HEK293 (cell line): ENCODE results near the gene ZIC4.

Source experiments
- CTCF ChIA-PET: fragments of 350-600 bp; formaldehyde crosslinking; extraction: SDS; loops from one replicate; lab custom pipeline; 2021; ENCODE audit warnings: antibody characterized with exemption; lab: Yijun Ruan, JAX
- POLR2A ChIA-PET: fragments of 300-600 bp; formaldehyde crosslinking; extraction: SDS; loops from one replicate; lab custom pipeline; 2020; ENCODE audit warnings: antibody characterized with exemption, inconsistent platforms; lab: Yijun Ruan, JAX
- H3K27ac ChIP-seq: fragments of 200-500 bp; sonication (Bioruptor generic); 2 replicates; pipeline ENCODE4 v1.5.1; 2014; ENCODE audit warnings: low read depth, low read length, control low read depth, inconsistent platforms; ENCODE audit errors: extremely low read depth
- H3K36me3 ChIP-seq, 2 experiments: fragments of 200-500 bp in 1 of 2; sonication (Bioruptor generic) in 1 of 2; 1 replicate in 1 of 2; 2 replicates in 1 of 2; pipeline ENCODE4 v1.5.1; 2014 to 2017; ENCODE audit warnings: inconsistent platforms in 2 of 2, low read length in 2 of 2; ENCODE audit not compliant: control insufficient read depth in 2 of 2, insufficient read depth in 1 of 2
- H3K4me1 ChIP-seq: fragments of 200-500 bp; sonication (Bioruptor generic); 2 replicates; pipeline ENCODE4 v1.5.1; 2014; ENCODE audit warnings: mild to moderate bottlenecking, low read length, inconsistent platforms; ENCODE audit not compliant: control insufficient read depth, insufficient read depth
- H3K4me3 ChIP-seq: 2 replicates; pipeline ENCODE4 v1.5.1; 2011; ENCODE audit warnings: low read depth, mild to moderate bottlenecking, control low read depth, low read length, moderate library complexity
- H3K9me3 ChIP-seq: fragments of 200-500 bp; sonication (Bioruptor generic); 2 replicates; pipeline ENCODE4 v1.5.1; 2014; ENCODE audit warnings: low read depth, low read length, inconsistent platforms; ENCODE audit not compliant: control insufficient read depth, insufficient read depth
- GFI1B ChIP-seq: fragments of 450-650 bp; formaldehyde crosslinking; IDR thresholded peaks from 2 replicates; pipeline ENCODE4 v1.5.1; 2016; ENCODE audit warnings: missing biosample characterization, missing genetic modification characterization
- HOXD13 ChIP-seq: sonication (generic); formaldehyde crosslinking; IDR thresholded peaks from 2 replicates; pipeline ENCODE4 v1.8.0; 2022; ENCODE audit warnings: missing genetic modification reagents, borderline replicate concordance
- KLF9 ChIP-seq: fragments of 450-650 bp; formaldehyde crosslinking; IDR thresholded peaks from 2 replicates; pipeline ENCODE4 v1.5.1; 2016; ENCODE audit warnings: missing biosample characterization, missing genetic modification characterization, low read depth
- MEIS1 ChIP-seq: sonication (generic); formaldehyde crosslinking; IDR thresholded peaks from 2 replicates; pipeline ENCODE4 v1.8.1; 2022; ENCODE audit warnings: missing genetic modification reagents, mild to moderate bottlenecking, borderline replicate concordance
- ZBTB8A ChIP-seq: fragments of 450-650 bp; formaldehyde crosslinking; IDR thresholded peaks from 2 replicates; pipeline ENCODE4 v1.5.1; 2016; ENCODE audit warnings: missing biosample characterization, missing genetic modification characterization
- ZFHX2 ChIP-seq: fragments of 450-650 bp; formaldehyde crosslinking; conservative IDR thresholded peaks from 2 replicates; pipeline ENCODE4 v1.5.1; 2016; ENCODE audit warnings: missing biosample characterization, missing genetic modification characterization
- ZNF133 ChIP-seq: fragments of 450-650 bp; formaldehyde crosslinking; IDR thresholded peaks from 2 replicates; pipeline ENCODE4 v1.5.1; 2016; ENCODE audit warnings: missing biosample characterization, missing genetic modification characterization
- ZNF214 ChIP-seq: fragments of 450-650 bp; formaldehyde crosslinking; IDR thresholded peaks from 2 replicates; pipeline ENCODE4 v1.5.1; 2017; ENCODE audit warnings: missing biosample characterization, mild to moderate bottlenecking, missing genetic modification characterization, borderline replicate concordance
- ZNF239 ChIP-seq: fragments of 450-650 bp; formaldehyde crosslinking; IDR thresholded peaks from 2 replicates; pipeline ENCODE4 v1.5.1; 2016; ENCODE audit warnings: missing biosample characterization, missing genetic modification characterization
- ZNF341 ChIP-seq: fragments of 450-650 bp; formaldehyde crosslinking; IDR thresholded peaks from 2 replicates; pipeline ENCODE4; 2016; ENCODE audit warnings: low read depth, missing biosample characterization, missing genetic modification characterization
- ZNF404 ChIP-seq: fragments of 450-650 bp; formaldehyde crosslinking; IDR thresholded peaks from 2 replicates; pipeline ENCODE4 v1.5.1; 2017; ENCODE audit warnings: missing biosample characterization, missing genetic modification characterization
- ZNF521 ChIP-seq: fragments of 450-650 bp; formaldehyde crosslinking; IDR thresholded peaks from 2 replicates; pipeline ENCODE4 v1.5.1; 2017; ENCODE audit warnings: missing biosample characterization, mild to moderate bottlenecking, missing genetic modification characterization
- ZNF530 ChIP-seq: fragments of 450-650 bp; formaldehyde crosslinking; IDR thresholded peaks from 2 replicates; pipeline ENCODE4 v1.5.1; 2016; ENCODE audit warnings: low read depth, missing biosample characterization, missing genetic modification characterization
- ZNF558 ChIP-seq: fragments of 450-650 bp; formaldehyde crosslinking; IDR thresholded peaks from 2 replicates; pipeline ENCODE4 v1.5.1; 2016; ENCODE audit warnings: missing biosample characterization, missing genetic modification characterization
- ZNF560 ChIP-seq: fragments of 450-650 bp; formaldehyde crosslinking; IDR thresholded peaks from 2 replicates; pipeline ENCODE4 v1.5.1; 2017; ENCODE audit warnings: missing biosample characterization, missing genetic modification characterization, borderline replicate concordance
- ZXDB ChIP-seq: fragments of 450-650 bp; formaldehyde crosslinking; IDR thresholded peaks from 2 replicates; pipeline ENCODE4 v1.5.1; 2016; ENCODE audit warnings: missing biosample characterization, missing genetic modification characterization
- TF ChIP-seq, protein P1 (sequence below): fragments of 450-650 bp; formaldehyde crosslinking; IDR thresholded peaks from 2 replicates; pipeline ENCODE4 v1.5.1; 2016; ENCODE audit warnings: missing biosample characterization, missing genetic modification characterization
- TF ChIP-seq, protein P2 (sequence below): fragments of 450-650 bp; formaldehyde crosslinking; IDR thresholded peaks from 2 replicates; pipeline ENCODE4 v1.5.1; 2016; ENCODE audit warnings: missing biosample characterization, missing genetic modification characterization
- TF ChIP-seq, protein P3 (sequence below): fragments of 450-650 bp; formaldehyde crosslinking; IDR thresholded peaks from 2 replicates; pipeline ENCODE4 v1.5.1; 2017; ENCODE audit warnings: missing biosample characterization, missing genetic modification characterization
- TF ChIP-seq, protein P4 (sequence below): fragments of 450-650 bp; formaldehyde crosslinking; IDR thresholded peaks from 2 replicates; pipeline ENCODE4 v1.5.1; 2016; ENCODE audit warnings: missing biosample characterization, missing genetic modification characterization

Gene ZIC4

DNA sequence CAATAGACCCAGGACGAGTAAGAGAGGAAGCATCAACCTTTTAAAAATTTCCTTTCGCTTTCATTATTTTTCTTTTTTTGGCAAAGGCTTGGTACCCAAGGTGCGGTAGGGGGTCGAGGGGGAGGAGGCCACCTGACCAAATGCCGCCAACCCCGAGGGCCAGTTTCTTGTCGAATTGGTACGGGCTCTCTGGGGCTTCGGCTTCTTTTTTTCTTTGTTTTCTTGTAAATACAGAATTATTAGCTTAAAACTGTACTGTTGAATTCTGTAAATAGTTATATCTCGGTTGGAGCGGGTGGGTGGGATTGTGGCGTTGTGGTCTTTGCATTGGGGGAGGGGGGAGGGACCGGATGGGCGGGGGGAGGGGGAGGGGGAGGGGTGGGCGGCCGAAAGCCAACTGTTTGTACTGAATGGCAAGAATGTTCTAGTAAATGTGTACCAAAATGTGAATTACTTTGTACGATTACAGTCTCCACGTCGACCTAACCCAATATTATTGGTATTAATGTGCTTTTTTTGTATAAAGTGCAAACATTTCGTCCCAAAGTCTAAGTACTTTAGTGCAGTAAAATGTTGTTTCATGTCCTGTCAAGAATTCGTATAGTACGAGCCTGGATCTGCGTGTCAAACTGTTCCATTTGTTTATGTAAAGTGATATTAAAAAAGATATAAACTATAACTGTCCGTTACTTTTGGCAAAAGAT is 7.5 kb upstream of the ZIC4 start:
- Histone ChIP-seq H3K27ac (no peak overlapping the region), H3K4me1 (no peaks in the 10 kb centered on the region), H3K36me3 (no peaks in the 10 kb centered on the region), H3K4me3 (no peak overlapping the region), H3K9me3 (no peaks in the 10 kb centered on the region)
- POLR2A ChIA-PET = no interaction called here
- CTCF ChIA-PET = no interaction called here
- TF ChIP-seq ZFHX2 (tag by site-specific recombination) (no peak), HOXD13 (no peak), MEIS1 (CRISPR knock-in tag) (no peak), ZXDB (tag by site-specific recombination) (no peak), ZNF214 (tag by site-specific recombination) (no peak), ZNF560 (tag by site-specific recombination) (no peak), KLF9 (tag by site-specific recombination) (no peak), ZNF521 (no peak)
- TF ChIP-seq, protein P1, sequence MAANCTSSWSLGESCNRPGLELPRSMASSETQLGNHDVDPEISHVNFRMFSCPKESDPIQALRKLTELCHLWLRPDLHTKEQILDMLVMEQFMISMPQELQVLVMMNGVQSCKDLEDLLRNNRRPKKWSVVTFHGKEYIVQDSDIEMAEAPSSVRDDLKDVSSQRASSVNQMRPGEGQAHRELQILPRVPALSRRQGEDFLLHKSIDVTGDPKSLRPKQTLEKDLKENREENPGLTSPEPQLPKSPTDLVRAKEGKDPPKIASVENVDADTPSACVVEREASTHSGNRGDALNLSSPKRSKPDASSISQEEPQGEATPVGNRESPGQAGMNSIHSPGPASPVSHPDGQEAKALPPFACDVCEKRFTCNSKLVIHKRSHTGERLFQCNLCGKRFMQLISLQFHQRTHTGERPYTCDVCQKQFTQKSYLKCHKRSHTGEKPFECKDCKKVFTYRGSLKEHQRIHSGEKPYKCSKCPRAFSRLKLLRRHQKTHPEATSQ = no peak
- TF ChIP-seq, protein P2, sequence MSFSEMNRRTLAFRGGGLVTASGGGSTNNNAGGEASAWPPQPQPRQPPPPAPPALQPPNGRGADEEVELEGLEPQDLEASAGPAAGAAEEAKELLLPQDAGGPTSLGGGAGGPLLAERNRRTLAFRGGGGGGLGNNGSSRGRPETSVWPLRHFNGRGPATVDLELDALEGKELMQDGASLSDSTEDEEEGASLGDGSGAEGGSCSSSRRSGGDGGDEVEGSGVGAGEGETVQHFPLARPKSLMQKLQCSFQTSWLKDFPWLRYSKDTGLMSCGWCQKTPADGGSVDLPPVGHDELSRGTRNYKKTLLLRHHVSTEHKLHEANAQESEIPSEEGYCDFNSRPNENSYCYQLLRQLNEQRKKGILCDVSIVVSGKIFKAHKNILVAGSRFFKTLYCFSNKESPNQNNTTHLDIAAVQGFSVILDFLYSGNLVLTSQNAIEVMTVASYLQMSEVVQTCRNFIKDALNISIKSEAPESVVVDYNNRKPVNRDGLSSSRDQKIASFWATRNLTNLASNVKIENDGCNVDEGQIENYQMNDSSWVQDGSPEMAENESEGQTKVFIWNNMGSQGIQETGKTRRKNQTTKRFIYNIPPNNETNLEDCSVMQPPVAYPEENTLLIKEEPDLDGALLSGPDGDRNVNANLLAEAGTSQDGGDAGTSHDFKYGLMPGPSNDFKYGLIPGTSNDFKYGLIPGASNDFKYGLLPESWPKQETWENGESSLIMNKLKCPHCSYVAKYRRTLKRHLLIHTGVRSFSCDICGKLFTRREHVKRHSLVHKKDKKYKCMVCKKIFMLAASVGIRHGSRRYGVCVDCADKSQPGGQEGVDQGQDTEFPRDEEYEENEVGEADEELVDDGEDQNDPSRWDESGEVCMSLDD (tag by site-specific recombination) = no peak

DNA sequence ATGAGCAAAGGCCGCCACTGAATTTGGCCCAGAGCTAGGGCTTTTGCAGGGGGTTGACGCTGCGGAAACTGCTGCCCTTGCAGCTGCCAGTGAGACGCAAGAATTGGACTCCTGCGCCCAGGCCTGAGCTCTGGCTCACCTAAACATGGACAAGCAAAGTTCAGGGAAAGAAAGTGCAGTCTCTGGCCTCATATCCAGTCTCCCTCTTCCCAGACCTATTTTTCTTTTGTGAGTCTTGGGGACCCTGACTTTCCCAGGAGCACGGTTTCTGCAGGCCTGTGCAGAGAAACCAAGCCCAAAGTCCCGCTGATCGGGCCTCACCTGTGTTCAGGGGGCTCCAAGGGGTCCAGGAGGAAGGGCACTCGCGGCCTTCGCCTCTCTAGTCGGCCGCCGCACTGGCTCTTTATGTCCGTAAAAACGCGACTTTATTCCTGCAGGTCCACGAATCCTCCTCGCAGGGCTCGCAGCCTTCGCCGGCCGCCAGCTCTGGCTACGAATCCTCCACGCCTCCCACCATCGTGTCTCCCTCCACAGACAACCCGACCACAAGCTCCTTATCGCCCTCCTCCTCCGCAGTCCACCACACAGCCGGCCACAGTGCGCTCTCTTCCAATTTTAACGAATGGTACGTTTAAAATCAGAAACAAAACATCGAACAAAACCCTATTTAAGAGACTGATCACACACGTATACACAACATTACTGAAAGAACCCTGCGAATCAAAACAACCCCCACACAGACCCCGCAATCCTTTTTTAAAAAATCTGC is 6.8 kb upstream of the ZIC4 start:
- H3K9me3 ChIP-seq = no peaks in the 10 kb centered on the region
- H3K27ac ChIP-seq = no peak overlapping the region
- no peak for TF ChIP-seq ZNF558 (tag by site-specific recombination)
- no peak for TF ChIP-seq ZBTB8A (tag by site-specific recombination)
- TF ChIP-seq, protein P3, sequence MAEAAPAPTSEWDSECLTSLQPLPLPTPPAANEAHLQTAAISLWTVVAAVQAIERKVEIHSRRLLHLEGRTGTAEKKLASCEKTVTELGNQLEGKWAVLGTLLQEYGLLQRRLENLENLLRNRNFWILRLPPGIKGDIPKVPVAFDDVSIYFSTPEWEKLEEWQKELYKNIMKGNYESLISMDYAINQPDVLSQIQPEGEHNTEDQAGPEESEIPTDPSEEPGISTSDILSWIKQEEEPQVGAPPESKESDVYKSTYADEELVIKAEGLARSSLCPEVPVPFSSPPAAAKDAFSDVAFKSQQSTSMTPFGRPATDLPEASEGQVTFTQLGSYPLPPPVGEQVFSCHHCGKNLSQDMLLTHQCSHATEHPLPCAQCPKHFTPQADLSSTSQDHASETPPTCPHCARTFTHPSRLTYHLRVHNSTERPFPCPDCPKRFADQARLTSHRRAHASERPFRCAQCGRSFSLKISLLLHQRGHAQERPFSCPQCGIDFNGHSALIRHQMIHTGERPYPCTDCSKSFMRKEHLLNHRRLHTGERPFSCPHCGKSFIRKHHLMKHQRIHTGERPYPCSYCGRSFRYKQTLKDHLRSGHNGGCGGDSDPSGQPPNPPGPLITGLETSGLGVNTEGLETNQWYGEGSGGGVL (tag by site-specific recombination) = no peak
- no peak for TF ChIP-seq ZNF239 (tag by site-specific recombination)
- no peak for TF ChIP-seq ZNF341 (tag by site-specific recombination)
- no peak for TF ChIP-seq ZNF404 (tag by site-specific recombination)
- TF ChIP-seq, protein P4, sequence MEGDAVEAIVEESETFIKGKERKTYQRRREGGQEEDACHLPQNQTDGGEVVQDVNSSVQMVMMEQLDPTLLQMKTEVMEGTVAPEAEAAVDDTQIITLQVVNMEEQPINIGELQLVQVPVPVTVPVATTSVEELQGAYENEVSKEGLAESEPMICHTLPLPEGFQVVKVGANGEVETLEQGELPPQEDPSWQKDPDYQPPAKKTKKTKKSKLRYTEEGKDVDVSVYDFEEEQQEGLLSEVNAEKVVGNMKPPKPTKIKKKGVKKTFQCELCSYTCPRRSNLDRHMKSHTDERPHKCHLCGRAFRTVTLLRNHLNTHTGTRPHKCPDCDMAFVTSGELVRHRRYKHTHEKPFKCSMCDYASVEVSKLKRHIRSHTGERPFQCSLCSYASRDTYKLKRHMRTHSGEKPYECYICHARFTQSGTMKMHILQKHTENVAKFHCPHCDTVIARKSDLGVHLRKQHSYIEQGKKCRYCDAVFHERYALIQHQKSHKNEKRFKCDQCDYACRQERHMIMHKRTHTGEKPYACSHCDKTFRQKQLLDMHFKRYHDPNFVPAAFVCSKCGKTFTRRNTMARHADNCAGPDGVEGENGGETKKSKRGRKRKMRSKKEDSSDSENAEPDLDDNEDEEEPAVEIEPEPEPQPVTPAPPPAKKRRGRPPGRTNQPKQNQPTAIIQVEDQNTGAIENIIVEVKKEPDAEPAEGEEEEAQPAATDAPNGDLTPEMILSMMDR (tag by site-specific recombination) = no peak
- TF ChIP-seq GFI1B (tag by site-specific recombination) = no peak
- TF ChIP-seq, protein P2 (tag by site-specific recombination) = no peak
- no peak for TF ChIP-seq ZNF133 (tag by site-specific recombination)
- no peak for TF ChIP-seq ZNF530 (tag by site-specific recombination)
- POLR2A ChIA-PET = no interaction called here
- no peak overlapping the region for H3K4me3 ChIP-seq
- H3K36me3 ChIP-seq = no peaks in the 10 kb centered on the region
- CTCF ChIA-PET = no interaction called here
- H3K4me1 ChIP-seq = no peaks in the 10 kb centered on the region
